SJSA1 (cell line): Measurements from ENCODE around the gene TNK2. TPM values are rescaled to one million over a fixed set of nuclear protein-coding genes. Genes with fewer than 3 reads are reported as not detected.
"Not testable (repeated sequence)": the region's sequence is repeated elsewhere in the genome, so short reads cannot be mapped to it uniquely, and the experiment has no call there.

Experiments used
- DNase-seq, 2 experiments: peaks; one replicate each; pipeline ENCODE4 v3.0.0-alpha.2; 2015 to 2020; ENCODE audit warnings: low spot score in 2 of 2, low read depth in 1 of 2
- H3K27ac ChIP-seq: fragments of 250-450 bp; sonication (Bioruptor Pico); 2 replicates; pipeline ENCODE4 v1.5.1; 2020; ENCODE audit warnings: mild to moderate bottlenecking, moderate library complexity
- H3K27me3 ChIP-seq: fragments of 250-450 bp; sonication (Bioruptor Pico); replicated peaks from 2 replicates; pipeline ENCODE4 v1.5.1; 2020; ENCODE audit warnings: mild to moderate bottlenecking, moderate library complexity
- H3K36me3 ChIP-seq: fragments of 250-450 bp; sonication (Bioruptor Pico); 2 replicates; pipeline ENCODE4 v1.5.1; 2020; ENCODE audit warnings: mild to moderate bottlenecking
- H3K4me1 ChIP-seq: fragments of 250-450 bp; sonication (Bioruptor Pico); replicated peaks from 2 replicates; pipeline ENCODE4 v1.6.1; 2021; ENCODE audit warnings: mild to moderate bottlenecking
- H3K4me3 ChIP-seq: fragments of 250-450 bp; sonication (Bioruptor Pico); 2 replicates; pipeline ENCODE4 v1.5.1; 2020; ENCODE audit warnings: mild to moderate bottlenecking
- H3K9me3 ChIP-seq: fragments of 250-450 bp; sonication (Bioruptor Pico); replicated peaks from 2 replicates; pipeline ENCODE4 v1.5.1; 2020; ENCODE audit warnings: mild to moderate bottlenecking
- total RNA-seq: library from RNA; depleted of rRNA; stranded (reverse); fragments of >200 nt; shearing (Covaris generic); gene quantifications from 2 replicates; pipeline ENCODE4 v1.2.3, GENCODE V29; 2014

The TNK2 gene
- total RNA-seq, 1 experiment from 2014 or later = 2.2 TPM

GRCh38 chr3:195880037-195880431 lies 28.3 kb downstream of the TNK2 start:
- DNase-seq = no peak
- Histone ChIP-seq H3K36me3 (no peaks in the 10 kb centered on the region), H3K4me3 (no peak overlapping the region), H3K9me3 (no peaks in the 10 kb centered on the region), H3K27ac (no peak overlapping the region), H3K4me1 (no peaks in the 10 kb centered on the region), H3K27me3 (no peaks in the 10 kb centered on the region)

- Histone ChIP-seq H3K9me3 (no peaks in the 10 kb centered on the region), H3K4me3 (no peak overlapping the region), H3K36me3 (no peaks in the 10 kb centered on the region), H3K4me1 (no peaks in the 10 kb centered on the region), H3K27me3 (no peaks in the 10 kb centered on the region), H3K27ac (no peak overlapping the region)
- DNase-seq = no peak
Observed at GRCh38 chr3:195879416-195880036, 28.8 kb downstream of the TNK2 start.

- Histone ChIP-seq H3K9me3 (no peaks in the 10 kb centered on the region), H3K27me3 (no peaks in the 10 kb centered on the region), H3K4me3 (no peak overlapping the region), H3K27ac (no peak overlapping the region), H3K4me1 (no peaks in the 10 kb centered on the region), H3K36me3 (no peaks in the 10 kb centered on the region)
- DNase-seq = no peak
Observed at GRCh38 chr3:195878424-195879274, 29.7 kb downstream of the TNK2 start.

GRCh38 chr3:195877767-195878423 lies 30.5 kb downstream of the TNK2 start:
- Histone ChIP-seq H3K4me1 (no peaks in the 10 kb centered on the region), H3K4me3 (no peak overlapping the region), H3K27me3 (no peaks in the 10 kb centered on the region), H3K9me3 (no peaks in the 10 kb centered on the region), H3K27ac (no peak overlapping the region), H3K36me3 (no peaks in the 10 kb centered on the region)
- DNase-seq = no peak

- H3K36me3 ChIP-seq = no peaks in the 10 kb centered on the region
- H3K9me3 ChIP-seq = no peaks in the 10 kb centered on the region
- H3K27ac ChIP-seq = no peak overlapping the region
- no peaks in the 10 kb centered on the region for H3K27me3 ChIP-seq
- no peak for DNase-seq
- H3K4me3 ChIP-seq = no peak overlapping the region
- no peaks in the 10 kb centered on the region for H3K4me1 ChIP-seq
Observed at GRCh38 chr3:195877136-195877715, 31.1 kb downstream of the TNK2 start.

- Histone ChIP-seq H3K36me3 (no peaks in the 10 kb centered on the region), H3K27me3 (no peaks in the 10 kb centered on the region), H3K4me1 (no peaks in the 10 kb centered on the region), H3K9me3 (no peaks in the 10 kb centered on the region), H3K27ac (no peak overlapping the region), H3K4me3 (no peak overlapping the region)
- DNase-seq = no peak
Observed at GRCh38 chr3:195876297-195877064, 31.9 kb downstream of the TNK2 start.

GRCh38 chr3:195875482-195876236 lies 32.7 kb downstream of the TNK2 start:
- DNase-seq = no peak
- Histone ChIP-seq H3K27me3 (no peaks in the 10 kb centered on the region), H3K9me3 (no peaks in the 10 kb centered on the region), H3K27ac (no peak overlapping the region), H3K4me1 (no peaks in the 10 kb centered on the region), H3K4me3 (no peak overlapping the region), H3K36me3 (no peaks in the 10 kb centered on the region)

- Histone ChIP-seq H3K27ac (no peak overlapping the region), H3K4me1 (no peaks in the 10 kb centered on the region)
- DNase-seq = no peak
Observed at GRCh38 chr3:195873971-195874370, 34.4 kb downstream of the TNK2 start.

GRCh38 chr3:195873281-195873887 lies 35.0 kb downstream of the TNK2 start:
- Histone ChIP-seq H3K27me3 (no peaks in the 10 kb centered on the region), H3K27ac (no peak overlapping the region), H3K9me3 (no peaks in the 10 kb centered on the region), H3K36me3 (no peaks in the 10 kb centered on the region), H3K4me3 (no peak overlapping the region), H3K4me1 (no peaks in the 10 kb centered on the region)
- no peak for DNase-seq

More at GRCh38 chr3:195873971-195874370, 34.4 kb downstream of the TNK2 start:
- no peak overlapping the region for H3K4me3 ChIP-seq
- H3K9me3 ChIP-seq = no peaks in the 10 kb centered on the region
- no peaks in the 10 kb centered on the region for H3K36me3 ChIP-seq
- no peaks in the 10 kb centered on the region for H3K27me3 ChIP-seq

GRCh38 chr3:195872800-195873199 lies 35.6 kb downstream of the TNK2 start:
- no peaks in the 10 kb centered on the region for H3K36me3 ChIP-seq
- no peaks in the 10 kb centered on the region for H3K27me3 ChIP-seq
- no peaks in the 10 kb centered on the region for H3K4me1 ChIP-seq
- no peaks in the 10 kb centered on the region for H3K9me3 ChIP-seq
- no peak overlapping the region for H3K4me3 ChIP-seq
- H3K27ac ChIP-seq = no peak overlapping the region
- DNase-seq = no peak

- no peaks in the 10 kb centered on the region for H3K27me3 ChIP-seq
- no peaks in the 10 kb centered on the region for H3K36me3 ChIP-seq
- DNase-seq = no peak
- H3K4me3 ChIP-seq = no peak overlapping the region
- no peak overlapping the region for H3K27ac ChIP-seq
- H3K9me3 ChIP-seq = no peaks in the 10 kb centered on the region
- no peaks in the 10 kb centered on the region for H3K4me1 ChIP-seq
Observed at GRCh38 chr3:195872097-195872496, 36.3 kb downstream of the TNK2 start.

- not testable (repeated sequence) for H3K4me3 ChIP-seq, H3K9me3 ChIP-seq, H3K27ac ChIP-seq, H3K4me1 ChIP-seq, DNase-seq, H3K36me3 ChIP-seq, H3K27me3 ChIP-seq
Observed at GRCh38 chr3:195871686-195872085, 36.7 kb downstream of the TNK2 start.
